HepG2 (cell line): Measurements from ENCODE around the gene COX7A2L. TPM values are rescaled to one million over a fixed set of nuclear protein-coding genes. Genes with fewer than 3 reads are reported as not detected.
A peak's percentile ranks its signal among the peaks of the same experiment; 100 is the strongest.

ENCODE experiments used
- ETV5 ChIP-seq: IDR thresholded peaks from 2 replicates; pipeline ENCODE4 v1.6.1; 2018; ENCODE audit warnings: missing biosample characterization, missing genetic modification reagents, inconsistent platforms, borderline replicate concordance
- FIP1L1 ChIP-seq: fragments of 200-400 bp; formaldehyde crosslinking; IDR thresholded peaks from 2 replicates; pipeline ENCODE4 v1.6.1; 2018; ENCODE audit warnings: low read depth, mild to moderate bottlenecking, low read length, moderate library complexity, borderline replicate concordance; ENCODE audit not compliant: insufficient read depth
- FOSL2 ChIP-seq: sonication (generic); formaldehyde crosslinking; IDR thresholded peaks from 2 replicates; pipeline ENCODE4 v1.4.0; 2020; ENCODE audit warnings: missing genetic modification reagents
- GABPB1 ChIP-seq: IDR thresholded peaks from 2 replicates; pipeline ENCODE4 v1.6.1; 2016; ENCODE audit warnings: mild to moderate bottlenecking, missing genetic modification reagents, moderate library complexity, missing compliant biosample characterization
- HNF4G ChIP-seq, 2 experiments: sonication (generic) in 1 of 2; formaldehyde crosslinking in 1 of 2; IDR thresholded peaks; 2 replicates each; pipeline versions ENCODE4 v1.4.0 to v1.6.1; 2011 to 2020; ENCODE audit warnings: borderline replicate concordance in 2 of 2, low read depth in 2 of 2, mild to moderate bottlenecking in 2 of 2, low read length in 1 of 2, missing genetic modification reagents in 1 of 2, moderate library complexity in 1 of 2
- KLF15 ChIP-seq: sonication (generic); formaldehyde crosslinking; IDR thresholded peaks from 2 replicates; pipeline ENCODE4 v1.8.1; 2023; ENCODE audit warnings: borderline replicate concordance, mild to moderate bottlenecking, inconsistent platforms, missing genetic modification reagents, mixed read lengths
- MTF1 ChIP-seq: sonication (generic); formaldehyde crosslinking; IDR thresholded peaks from 2 replicates; pipeline ENCODE4 v1.5.0; 2020; ENCODE audit warnings: missing genetic modification reagents
- POGK ChIP-seq: sonication (generic); formaldehyde crosslinking; conservative IDR thresholded peaks from 2 replicates; pipeline ENCODE4 v1.8.0; 2022; ENCODE audit warnings: mild to moderate bottlenecking, moderate library complexity, missing genetic modification reagents
- PRMT3 ChIP-seq: sonication (generic); formaldehyde crosslinking; IDR thresholded peaks from 2 replicates; pipeline ENCODE4 v1.8.1; 2022; ENCODE audit warnings: low read depth, mild to moderate bottlenecking, moderate library complexity, missing genetic modification reagents, borderline replicate concordance
- RBFOX2 ChIP-seq: fragments of 200-400 bp; formaldehyde crosslinking; IDR thresholded peaks from 2 replicates; pipeline ENCODE4 v1.6.1; 2017; ENCODE audit warnings: low read depth, mild to moderate bottlenecking, low read length
- REPIN1 ChIP-seq: sonication (generic); formaldehyde crosslinking; IDR thresholded peaks from 2 replicates; pipeline ENCODE4 v1.8.0; 2022; ENCODE audit warnings: missing genetic modification reagents, low read depth, mild to moderate bottlenecking, borderline replicate concordance
- RFX1 ChIP-seq: fragments of 450-650 bp; IDR thresholded peaks from 2 replicates; pipeline ENCODE4 v1.6.1; 2017
- RFX5 ChIP-seq: IDR thresholded peaks from 2 replicates; pipeline ENCODE4 v1.6.1; 2011; ENCODE audit warnings: low read depth, low read length, improper control_type of control experiment
- SIX1 ChIP-seq: sonication (generic); formaldehyde crosslinking; IDR thresholded peaks from 2 replicates; pipeline ENCODE4 v1.4.0; 2020; ENCODE audit warnings: missing genetic modification reagents, borderline replicate concordance
- TCF7L2 ChIP-seq: IDR thresholded peaks from 2 replicates; pipeline ENCODE4 v1.6.1; 2011; ENCODE audit warnings: mild to moderate bottlenecking, low read depth, low read length, moderate library complexity
- TEAD3 ChIP-seq: optimal IDR thresholded peaks from 2 replicates; pipeline ENCODE3; 2016; ENCODE audit warnings: borderline replicate concordance
- THAP11 ChIP-seq: IDR thresholded peaks from 2 replicates; pipeline ENCODE4 v1.6.1; 2016; ENCODE audit warnings: missing biosample characterization, missing genetic modification reagents
- TMF1 ChIP-seq: sonication (generic); formaldehyde crosslinking; IDR thresholded peaks from 2 replicates; pipeline ENCODE4 v1.8.1; 2022; ENCODE audit warnings: low read depth, missing genetic modification reagents
- TSC22D2 ChIP-seq: sonication (generic); formaldehyde crosslinking; IDR thresholded peaks from 2 replicates; pipeline ENCODE4 v1.5.1; 2020; ENCODE audit warnings: missing genetic modification reagents, mild to moderate bottlenecking, borderline replicate concordance
- ZFYVE20 ChIP-seq: sonication (generic); formaldehyde crosslinking; IDR thresholded peaks from 2 replicates; pipeline ENCODE4 v1.8.0; 2023; ENCODE audit warnings: low read depth, mild to moderate bottlenecking, moderate library complexity, missing genetic modification reagents, borderline replicate concordance
- ZNF124 ChIP-seq: sonication (generic); formaldehyde crosslinking; IDR thresholded peaks from 2 replicates; pipeline ENCODE4 v1.4.0; 2020; ENCODE audit warnings: missing genetic modification reagents
- ZNF207 ChIP-seq: fragments of 450-650 bp; IDR thresholded peaks from 2 replicates; pipeline ENCODE4 v1.6.1; 2016; ENCODE audit warnings: antibody characterized with exemption, borderline replicate concordance
- ZNF317 ChIP-seq: sonication (generic); formaldehyde crosslinking; IDR thresholded peaks from 2 replicates; pipeline ENCODE4 v1.5.0; 2020; ENCODE audit warnings: mild to moderate bottlenecking, missing genetic modification reagents
- ZNF34 ChIP-seq: sonication (generic); formaldehyde crosslinking; IDR thresholded peaks from 2 replicates; pipeline ENCODE4 v1.4.0; 2020; ENCODE audit warnings: mild to moderate bottlenecking, missing genetic modification reagents, borderline replicate concordance
- ZNF639 ChIP-seq: conservative IDR thresholded peaks from 2 replicates; pipeline ENCODE4 v1.6.1; 2018; ENCODE audit warnings: missing genetic modification reagents
- ZNF644 ChIP-seq: IDR thresholded peaks from 2 replicates; pipeline ENCODE4 v1.6.1; 2016; ENCODE audit warnings: low read depth
- ZNF713 ChIP-seq: sonication (generic); formaldehyde crosslinking; IDR thresholded peaks from 2 replicates; pipeline ENCODE4 v1.4.0; 2020; ENCODE audit warnings: mild to moderate bottlenecking, missing genetic modification reagents
- polyA plus RNA-seq, 8 experiments: library from polyadenylated mRNA; depleted of rRNA in 3 of 8; stranded (reverse) in 7 of 8; unstranded in 1 of 8; fragments of >200 nt; fragmentation: Illumina TruSeq in 4 of 8; extraction: Trizol in 4 of 8; gene quantifications; 2 replicates each; pipeline versions ENCODE4 v1.2.1 to v1.2.3, GENCODE V29; 2011 to 2016; ENCODE audit warnings: low read depth in 4 of 8, missing spikeins in 1 of 8, mixed read lengths in 1 of 8; ENCODE audit not compliant: insufficient read depth in 1 of 8
- total RNA-seq, 5 experiments: library from RNA; depleted of rRNA; stranded (reverse); fragments of >200 nt; fragmentation: Illumina TruSeq; extraction: Trizol; gene quantifications; 2 replicates each; pipeline ENCODE4 v1.2.3, GENCODE V29; 2016; ENCODE audit warnings: low read depth in 1 of 5

Gene COX7A2L
- total and polyA plus RNA-seq, 2 of the 13 experiments (the other 11 are each of a cell fraction or from before 2014, with no cell fraction given) = 155 to 201 TPM

GRCh38 chr2:42360890-42361727, at the start of gene COX7A2L (continued):
- TF ChIP-seq POGK (CRISPR knock-in tag) = peak; percentile 68
- no peak for TF ChIP-seq TMF1 (CRISPR knock-in tag)
- TF ChIP-seq THAP11 = peak; percentile 93
- TF ChIP-seq KLF15 (CRISPR knock-in tag) = 0 out of 2 replicates have a peak, but pooled peaks have one; percentile 57
- peak; percentile 53; the same call in 1 of the 2 replicates for TF ChIP-seq TSC22D2 (CRISPR knock-in tag)
- TF ChIP-seq SIX1 (CRISPR knock-in tag) = peak; percentile 12; the same call in 1 of the 2 replicates
- TF ChIP-seq ETV5 (CRISPR knock-in tag) = peak; percentile 17
- TF ChIP-seq TEAD3 (CRISPR knock-in tag) = peak; percentile 58
- peak; percentile 84; the same call in 1 of the 2 replicates for TF ChIP-seq GABPB1 (CRISPR knock-in tag)
- TF ChIP-seq RFX1 = no peak
- peak; percentile 97; the same call in 1 of the 2 replicates for TF ChIP-seq FIP1L1
- TF ChIP-seq ZNF639 (CRISPR knock-in tag) = peak; percentile 63; the same call in 1 of the 2 replicates
- no peak for TF ChIP-seq ZFYVE20 (CRISPR knock-in tag)
- peak; percentile 80 for TF ChIP-seq RBFOX2
- TF ChIP-seq MTF1 (CRISPR knock-in tag) = no peak
- TF ChIP-seq ZNF34 (CRISPR knock-in tag) = no peak
- TF ChIP-seq PRMT3 (CRISPR knock-in tag) = no peak; the same call in 1 of the 2 replicates
- TF ChIP-seq RFX5 = no peak; the same call in none of the 2 replicates
- TF ChIP-seq REPIN1 = peak; percentile 75
- no peak for TF ChIP-seq TCF7L2
- peak; percentile 58; the same call in 1 of the 2 replicates for TF ChIP-seq ZNF124 (CRISPR knock-in tag)
- TF ChIP-seq ZNF207 = no peak
- TF ChIP-seq ZNF317 (CRISPR knock-in tag) = peak; percentile 68; the same call in 1 of the 2 replicates
- no peak for TF ChIP-seq HNF4G (IDR thresholded peaks at IDR 0.05; ENCODE audit: borderline replicate concordance, low read depth, low read length)
- TF ChIP-seq HNF4G (CRISPR knock-in tag; IDR thresholded peaks at IDR 0.05; ENCODE audit: borderline replicate concordance, low read depth) = peak; percentile 61; the same call in 1 of the 2 replicates
- TF ChIP-seq ZNF713 = 0 out of 2 replicates have a peak, but pooled peaks have one; percentile 32
- TF ChIP-seq ZNF644 (CRISPR knock-in tag) = 0 out of 2 replicates have a peak, but pooled peaks have one; percentile 5
- peak; percentile 35; the same call in 1 of the 2 replicates for TF ChIP-seq FOSL2 (CRISPR knock-in tag)
